Transverse colon (tissue), 4 donors: ENCODE data around the gene RBM20.

Source experiments
- EP300 ChIP-seq: sonication (generic); formaldehyde crosslinking; IDR thresholded peaks from one replicate; pipeline ENCODE4 v1.6.1; 2017; ENCODE audit warnings: antibody characterized with exemption, low read depth
- POLR2A ChIP-seq: fragments of 450-650 bp; IDR thresholded peaks from one replicate; pipeline ENCODE4 v1.6.1; 2016; ENCODE audit warnings: antibody characterized with exemption, mild to moderate bottlenecking, moderate library complexity
- POLR2AphosphoS5 ChIP-seq, 3 donors: sonication (generic); formaldehyde crosslinking; IDR thresholded peaks; one replicate each; pipeline ENCODE4 v1.6.1; 2016; ENCODE audit warnings: antibody characterized with exemption in 3 of 3
- TF ChIP-seq, protein P1 (sequence below), 5 experiments: fragments of 200-600 bp in 3 of 5; fragments of 450-650 bp in 2 of 5; sonication (generic) in 3 of 5; IDR thresholded peaks; 1 replicate in 2 of 5; 2 replicates in 3 of 5; pipeline ENCODE4 v1.5.1; 2016 to 2017; ENCODE audit warnings: antibody characterized with exemption in 5 of 5, inconsistent platforms in 3 of 5, mild to moderate bottlenecking in 2 of 5, moderate library complexity in 1 of 5

GRCh38 chr10:110791541-110792073, 147.5 kb downstream of the RBM20 start:
- TF ChIP-seq, protein P1, sequence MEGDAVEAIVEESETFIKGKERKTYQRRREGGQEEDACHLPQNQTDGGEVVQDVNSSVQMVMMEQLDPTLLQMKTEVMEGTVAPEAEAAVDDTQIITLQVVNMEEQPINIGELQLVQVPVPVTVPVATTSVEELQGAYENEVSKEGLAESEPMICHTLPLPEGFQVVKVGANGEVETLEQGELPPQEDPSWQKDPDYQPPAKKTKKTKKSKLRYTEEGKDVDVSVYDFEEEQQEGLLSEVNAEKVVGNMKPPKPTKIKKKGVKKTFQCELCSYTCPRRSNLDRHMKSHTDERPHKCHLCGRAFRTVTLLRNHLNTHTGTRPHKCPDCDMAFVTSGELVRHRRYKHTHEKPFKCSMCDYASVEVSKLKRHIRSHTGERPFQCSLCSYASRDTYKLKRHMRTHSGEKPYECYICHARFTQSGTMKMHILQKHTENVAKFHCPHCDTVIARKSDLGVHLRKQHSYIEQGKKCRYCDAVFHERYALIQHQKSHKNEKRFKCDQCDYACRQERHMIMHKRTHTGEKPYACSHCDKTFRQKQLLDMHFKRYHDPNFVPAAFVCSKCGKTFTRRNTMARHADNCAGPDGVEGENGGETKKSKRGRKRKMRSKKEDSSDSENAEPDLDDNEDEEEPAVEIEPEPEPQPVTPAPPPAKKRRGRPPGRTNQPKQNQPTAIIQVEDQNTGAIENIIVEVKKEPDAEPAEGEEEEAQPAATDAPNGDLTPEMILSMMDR (IDR thresholded peaks at IDR 0.05): no peak
- TF ChIP-seq POLR2A (no peak), POLR2AphosphoS5 (IDR thresholded peaks at IDR 0.05) (no peak), EP300 (no peak)
